Neural progenitor cell (in vitro differentiated cells): ENCODE measurements around the gene FARS2. TPM values are rescaled to one million over a fixed set of nuclear protein-coding genes. Genes with fewer than 3 reads are reported as not detected.

Experiments
- DNase-seq: peaks from one replicate; pipeline ENCODE4 v3.0.0-alpha.2; 2016; ENCODE audit warnings: low spot score
- H2AFZ ChIP-seq: fragments of 200-600 bp; sonication (generic); replicated peaks from 2 replicates; pipeline ENCODE4 v1.6.1; 2016; ENCODE audit warnings: antibody characterized with exemption
- H3F3A ChIP-seq: fragments of 200-600 bp; sonication (generic); 2 replicates; pipeline ENCODE4 v1.6.1; 2016; ENCODE audit warnings: antibody characterized with exemption, low read depth
- H3K27ac ChIP-seq: fragments of 200-600 bp; sonication (generic); 2 replicates; pipeline ENCODE4 v1.5.1; 2016; ENCODE audit warnings: mild to moderate bottlenecking
- H3K27me3 ChIP-seq: fragments of 200-600 bp; sonication (generic); 2 replicates; pipeline ENCODE4 v1.6.1; 2016; ENCODE audit warnings: mild to moderate bottlenecking, moderate library complexity
- H3K36me3 ChIP-seq: fragments of 200-600 bp; sonication (generic); 2 replicates; pipeline ENCODE4 v1.5.1; 2016
- H3K4me1 ChIP-seq: fragments of 200-600 bp; sonication (generic); 2 replicates; pipeline ENCODE4 v1.6.1; 2016; ENCODE audit warnings: mixed run types
- H3K4me2 ChIP-seq: fragments of 200-600 bp; sonication (generic); 2 replicates; pipeline ENCODE4 v1.6.1; 2016
- H3K4me3 ChIP-seq: fragments of 200-600 bp; sonication (generic); 2 replicates; pipeline ENCODE4 v1.5.1; 2016
- H3K79me2 ChIP-seq: fragments of 200-600 bp; sonication (generic); 2 replicates; pipeline ENCODE4 v1.6.1; 2016; ENCODE audit warnings: low read depth
- H3K9ac ChIP-seq: fragments of 200-600 bp; sonication (generic); 2 replicates; pipeline ENCODE4 v1.6.1; 2016
- H3K9me3 ChIP-seq: fragments of 200-600 bp; sonication (generic); 2 replicates; pipeline ENCODE4 v1.5.1; 2016; ENCODE audit warnings: low read depth
- H4K20me1 ChIP-seq: fragments of 200-600 bp; sonication (generic); 2 replicates; pipeline ENCODE4 v1.6.1; 2016; ENCODE audit warnings: low read depth
- H3K27ac Mint-ChIP-seq: 3 replicates; pipeline ENCODE4 v1.8.0; 2021; ENCODE audit warnings: mixed read lengths
- H3K27me3 Mint-ChIP-seq: 2 replicates; pipeline ENCODE4 v1.8.0; 2022; ENCODE audit warnings: low read depth, mild to moderate bottlenecking, inconsistent platforms, moderate library complexity, mixed read lengths; ENCODE audit not compliant: insufficient read depth
- H3K36me3 Mint-ChIP-seq: 3 replicates; pipeline ENCODE4 v1.8.0; 2021; ENCODE audit warnings: mixed read lengths
- H3K4me1 Mint-ChIP-seq: 3 replicates; pipeline ENCODE4 v1.8.0; 2021; ENCODE audit warnings: mixed read lengths
- H3K4me3 Mint-ChIP-seq: 3 replicates; pipeline ENCODE4 v1.8.0; 2021; ENCODE audit warnings: mild to moderate bottlenecking, moderate library complexity, mixed read lengths
- H3K9me3 Mint-ChIP-seq: 3 replicates; pipeline ENCODE4 v1.8.0; 2020; ENCODE audit warnings: mixed read lengths
- EZH2 ChIP-seq: fragments of 200-600 bp; sonication (generic); IDR thresholded peaks from 2 replicates; pipeline ENCODE4 v1.6.1; 2017; ENCODE audit warnings: antibody characterized with exemption, mild to moderate bottlenecking, moderate library complexity
- EZH2phosphoT487 ChIP-seq: fragments of 200-600 bp; sonication (generic); IDR thresholded peaks from 2 replicates; pipeline ENCODE4 v1.6.1; 2017; ENCODE audit warnings: antibody characterized with exemption
- total RNA-seq: library from RNA; depleted of rRNA; stranded (reverse); fragments of >200 nt; gene quantifications from 2 replicates; pipeline ENCODE4 v1.2.3, GENCODE V29; 2015; ENCODE audit warnings: low replicate concordance
- TF ChIP-seq, protein P1 (sequence below): fragments of 200-600 bp; sonication (generic); IDR thresholded peaks from 2 replicates; pipeline ENCODE4 v1.5.1; 2017; ENCODE audit warnings: antibody characterized with exemption, mild to moderate bottlenecking

FARS2 gene
- total RNA-seq, 1 donor from 2014 or later: 10.8 TPM

GRCh38 chr6:5466281-5467136 is 205.2 kb downstream of the FARS2 start:
- Histone ChIP-seq H3K27ac (no peak overlapping the region), H3K27me3 (no peaks in the 10 kb centered on the region), H3K4me1 (peaks cover 63% of the 10 kb centered on the region), H3K9me3 (no peaks in the 10 kb centered on the region), H3K4me2 (no peak overlapping the region), H3K36me3 (no peaks in the 10 kb centered on the region), H3K79me2 (no peaks in the 10 kb centered on the region), H3K4me3 (no peak overlapping the region), H3K9ac (no peak overlapping the region), H4K20me1 (no peaks in the 10 kb centered on the region), H2AFZ (no peak overlapping the region), H3F3A (peaks cover 11% of the 10 kb centered on the region)
- Mint-ChIP-seq H3K4me1 (peaks cover 25% of the 10 kb centered on the region), H3K27ac (no peak overlapping the region), H3K4me3 (no peak overlapping the region), H3K27me3 (peaks cover 5% of the 10 kb centered on the region), H3K36me3 (peaks cover 7% of the 10 kb centered on the region), H3K9me3 (peaks cover 5% of the 10 kb centered on the region)
- no peak for DNase-seq
- TF ChIP-seq EZH2 (no peak), EZH2phosphoT487 (no peak)
- TF ChIP-seq, protein P1, sequence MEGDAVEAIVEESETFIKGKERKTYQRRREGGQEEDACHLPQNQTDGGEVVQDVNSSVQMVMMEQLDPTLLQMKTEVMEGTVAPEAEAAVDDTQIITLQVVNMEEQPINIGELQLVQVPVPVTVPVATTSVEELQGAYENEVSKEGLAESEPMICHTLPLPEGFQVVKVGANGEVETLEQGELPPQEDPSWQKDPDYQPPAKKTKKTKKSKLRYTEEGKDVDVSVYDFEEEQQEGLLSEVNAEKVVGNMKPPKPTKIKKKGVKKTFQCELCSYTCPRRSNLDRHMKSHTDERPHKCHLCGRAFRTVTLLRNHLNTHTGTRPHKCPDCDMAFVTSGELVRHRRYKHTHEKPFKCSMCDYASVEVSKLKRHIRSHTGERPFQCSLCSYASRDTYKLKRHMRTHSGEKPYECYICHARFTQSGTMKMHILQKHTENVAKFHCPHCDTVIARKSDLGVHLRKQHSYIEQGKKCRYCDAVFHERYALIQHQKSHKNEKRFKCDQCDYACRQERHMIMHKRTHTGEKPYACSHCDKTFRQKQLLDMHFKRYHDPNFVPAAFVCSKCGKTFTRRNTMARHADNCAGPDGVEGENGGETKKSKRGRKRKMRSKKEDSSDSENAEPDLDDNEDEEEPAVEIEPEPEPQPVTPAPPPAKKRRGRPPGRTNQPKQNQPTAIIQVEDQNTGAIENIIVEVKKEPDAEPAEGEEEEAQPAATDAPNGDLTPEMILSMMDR: no peak

DNA sequence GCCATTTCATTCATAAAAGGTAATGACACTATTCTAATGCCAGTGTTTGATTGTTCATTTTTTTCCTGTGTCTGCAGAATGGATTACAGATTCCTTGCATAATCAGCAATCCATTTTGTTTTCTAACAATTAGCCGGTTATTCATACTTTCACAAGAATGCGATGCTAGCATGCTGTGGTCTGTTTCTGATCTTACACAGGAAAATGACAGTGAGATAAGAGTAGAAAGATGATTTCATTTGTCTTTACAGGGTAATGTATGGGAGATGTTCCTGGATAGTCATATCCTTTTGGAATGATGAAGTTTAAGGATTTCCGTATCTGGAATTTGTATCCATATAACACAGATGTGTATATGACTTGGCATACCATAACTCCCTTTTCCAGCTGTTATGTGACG is 207.3 kb downstream of the FARS2 start:
- H3K4me1 ChIP-seq: peaks cover 63% of the 10 kb centered on the region
- peak overlapping the region; percentile 59 for H3K4me2 ChIP-seq
- no peaks in the 10 kb centered on the region for H3K79me2 ChIP-seq
- H3K9ac ChIP-seq: no peak overlapping the region
- H3K36me3 ChIP-seq: no peaks in the 10 kb centered on the region
- peaks cover 5% of the 10 kb centered on the region for H3K27me3 Mint-ChIP-seq
- TF ChIP-seq EZH2phosphoT487 (no peak), EZH2 (no peak)
- TF ChIP-seq, protein P1: no peak
- no peaks in the 10 kb centered on the region for H4K20me1 ChIP-seq
- no peak for DNase-seq
- H2AFZ ChIP-seq: no peak overlapping the region
- peaks cover 29% of the 10 kb centered on the region for H3F3A ChIP-seq
- peaks cover 2% of the 10 kb centered on the region for H3K36me3 Mint-ChIP-seq
- H3K4me3 ChIP-seq: no peak overlapping the region
- no peaks in the 10 kb centered on the region for H3K27me3 ChIP-seq
- H3K4me1 Mint-ChIP-seq: peaks cover 29% of the 10 kb centered on the region
- no peak overlapping the region for H3K27ac Mint-ChIP-seq
- H3K9me3 Mint-ChIP-seq: no peaks in the 10 kb centered on the region
- no peak overlapping the region for H3K4me3 Mint-ChIP-seq
- H3K9me3 ChIP-seq: no peaks in the 10 kb centered on the region
- H3K27ac ChIP-seq: no peak overlapping the region

DNA sequence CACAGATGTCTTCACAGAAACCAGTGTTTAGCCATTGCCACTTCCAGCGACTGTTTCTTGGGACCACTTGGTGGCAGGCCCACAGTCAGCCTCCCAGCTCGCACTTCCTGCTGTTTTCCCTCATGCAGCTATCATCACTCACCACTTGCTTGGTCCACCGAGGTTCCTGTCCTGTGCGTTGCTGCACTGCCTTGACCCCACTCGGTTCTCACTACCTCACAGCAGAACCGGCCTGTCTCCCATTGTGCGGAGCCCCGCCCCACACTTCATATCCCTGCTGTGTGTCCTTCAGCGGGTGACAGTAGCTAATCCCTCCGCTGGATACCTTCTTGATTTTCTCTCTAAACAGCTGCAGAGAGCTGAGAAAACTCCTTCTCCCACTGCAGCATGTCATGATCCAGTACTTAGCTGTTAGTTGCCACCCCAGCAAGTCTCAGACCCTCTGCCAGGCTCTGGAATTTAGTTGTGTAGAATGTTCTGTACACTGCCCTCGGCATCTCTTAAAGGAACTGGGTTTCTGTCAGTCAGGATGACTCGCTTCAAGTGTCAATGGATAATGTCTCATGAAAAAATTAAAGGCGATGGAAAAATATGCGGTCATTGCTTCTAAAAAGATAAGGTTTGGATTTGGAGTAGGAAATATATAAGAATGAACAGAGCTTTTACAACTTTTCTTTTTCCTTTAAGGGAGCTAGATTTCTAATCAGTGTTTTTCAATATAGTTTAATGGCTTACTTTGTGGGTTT is 208.0 kb downstream of the FARS2 start:
- Mint-ChIP-seq H3K27ac (peak overlapping the region; percentile 28), H3K9me3 (no peaks in the 10 kb centered on the region), H3K36me3 (peaks cover 2% of the 10 kb centered on the region), H3K4me3 (peak overlapping the region; percentile 69), H3K4me1 (peaks cover 33% of the 10 kb centered on the region), H3K27me3 (peaks cover 5% of the 10 kb centered on the region)
- Histone ChIP-seq H3K9me3 (no peaks in the 10 kb centered on the region), H3K27me3 (no peaks in the 10 kb centered on the region), H3K4me3 (peak overlapping the region; percentile 10), H3K4me1 (peaks cover 56% of the 10 kb centered on the region), H3K36me3 (no peaks in the 10 kb centered on the region), H3F3A (peaks cover 29% of the 10 kb centered on the region), H3K4me2 (peak overlapping the region; percentile 59), H3K9ac (no peak overlapping the region), H3K79me2 (no peaks in the 10 kb centered on the region), H2AFZ (no peak overlapping the region), H3K27ac (no peak overlapping the region), H4K20me1 (no peaks in the 10 kb centered on the region)
- peak; percentile 64 for DNase-seq
- TF ChIP-seq, protein P1: no peak
- TF ChIP-seq EZH2phosphoT487 (no peak), EZH2 (no peak)
